Inflammatory macrophage (primary cell): ENCODE measurements around the gene STEAP2.

Source experiments
- DNase-seq, 2 donors: peaks; one replicate each; pipeline ENCODE4 v3.0.0-alpha.2; 2020 to 2022

The STEAP2 gene

GRCh38 chr7:90194911-90195809, 16.4 kb upstream of the STEAP2 start:
- no peak for DNase-seq

GRCh38 chr7:90201500-90202195, 9.9 kb upstream of the STEAP2 start:
- no peak for DNase-seq

- no peak for DNase-seq
Observed at GRCh38 chr7:90207956-90208355, 3.6 kb upstream of the STEAP2 start.

GRCh38 chr7:90209776-90210175, 1.8 kb upstream of the STEAP2 start:
- DNase-seq = no peak

- DNase-seq = no peak
Observed at GRCh38 chr7:90210475-90210874, 1.1 kb upstream of the STEAP2 start.

GRCh38 chr7:90210981-90211380, 559 bp upstream of the STEAP2 start:
- no peak for DNase-seq

- no peak for DNase-seq
Observed at GRCh38 chr7:90212149-90212495, 582 bp downstream of the STEAP2 start.

- DNase-seq = no peak
Observed at GRCh38 chr7:90213521-90213920, 2.0 kb downstream of the STEAP2 start.

- no peak for DNase-seq
Observed at GRCh38 chr7:90216080-90216674, 4.6 kb downstream of the STEAP2 start.

GRCh38 chr7:90216771-90217170, 5.2 kb downstream of the STEAP2 start:
- no peak for DNase-seq

- DNase-seq = no peak
Observed at GRCh38 chr7:90222390-90222789, 10.8 kb downstream of the STEAP2 start.

GRCh38 chr7:90222811-90223725, 11.5 kb downstream of the STEAP2 start:
- no peak for DNase-seq

- no peak for DNase-seq
Observed at GRCh38 chr7:90224195-90224594, 12.7 kb downstream of the STEAP2 start.

- DNase-seq = no peak
Observed at GRCh38 chr7:90225181-90225580, 13.6 kb downstream of the STEAP2 start.

GRCh38 chr7:90225601-90226000, 14.1 kb downstream of the STEAP2 start:
- no peak for DNase-seq

GRCh38 chr7:90227259-90227658, 15.7 kb downstream of the STEAP2 start:
- no peak for DNase-seq

- DNase-seq = no peak
Observed at GRCh38 chr7:90229682-90230081, 18.1 kb downstream of the STEAP2 start.

GRCh38 chr7:90230834-90231233, 19.3 kb downstream of the STEAP2 start:
- DNase-seq = no peak

- no peak for DNase-seq
Observed at GRCh38 chr7:90231304-90231703, 19.8 kb downstream of the STEAP2 start.

- DNase-seq = no peak
Observed at GRCh38 chr7:90232430-90232829, 20.9 kb downstream of the STEAP2 start.

GRCh38 chr7:90233569-90233968, 22.0 kb downstream of the STEAP2 start:
- DNase-seq = no peak

GRCh38 chr7:90236721-90237289, 25.3 kb downstream of the STEAP2 start:
- no peak for DNase-seq
